Muscle layer of colon (tissue), 2 donors: ENCODE results near the gene UPK3B.
"Not testable (repeated sequence)": the region's sequence is repeated elsewhere in the genome, so short reads cannot be mapped to it uniquely, and the experiment has no call there.

Source experiments
- H3K27ac ChIP-seq: one replicate; pipeline ENCODE4 v1.7.0; 2013; ENCODE audit warnings: low read depth, mild to moderate bottlenecking, low read length, moderate library complexity
- H3K27me3 ChIP-seq, 2 donors: one replicate each; pipeline ENCODE4 v1.7.0; 2013; ENCODE audit warnings: low read length in 2 of 2, mild to moderate bottlenecking in 2 of 2; ENCODE audit not compliant: insufficient read depth in 2 of 2, control insufficient read depth in 1 of 2
- H3K36me3 ChIP-seq: one replicate; pipeline ENCODE4 v1.7.0; 2013; ENCODE audit warnings: mild to moderate bottlenecking, low read length; ENCODE audit not compliant: insufficient read depth
- H3K4me1 ChIP-seq: one replicate; pipeline ENCODE4 v1.7.0; 2013; ENCODE audit warnings: mild to moderate bottlenecking, low read length; ENCODE audit not compliant: insufficient read depth
- H3K4me3 ChIP-seq, 2 donors: one replicate each; pipeline ENCODE4 v1.7.0; 2013; ENCODE audit warnings: low read length in 2 of 2, low read depth in 1 of 2, mild to moderate bottlenecking in 1 of 2, moderate library complexity in 1 of 2
- H3K9ac ChIP-seq: one replicate; pipeline ENCODE4 v1.7.0; 2013; ENCODE audit warnings: low read length
- H3K9me3 ChIP-seq: one replicate; pipeline ENCODE4 v1.7.0; 2013; ENCODE audit warnings: mild to moderate bottlenecking, low read length
- donor health status: abdominal sarcoma.
- donor health status: Adenocarcinoma of cecum.

Gene UPK3B

GRCh38 chr7:76509931-76510877 lies at the start of gene UPK3B:
Gene UPK3B (plus strand): TSS chr7:76510552. CDS start chr7:76510653, 101 bp downstream.
- no peaks in the 10 kb centered on the region for H3K27me3 ChIP-seq
- H3K27ac ChIP-seq, result no peak within 1 kb of the TSS
- no peaks in the 10 kb centered on the region for H3K36me3 ChIP-seq
- no peak within 1 kb of the TSS for H3K4me3 ChIP-seq
- no peak within 1 kb of the TSS for H3K9ac ChIP-seq
- H3K4me1 ChIP-seq, result no peaks in the 10 kb centered on the region
- no peaks in the 10 kb centered on the region for H3K9me3 ChIP-seq

- H3K4me1 ChIP-seq, H3K27me3 ChIP-seq, H3K36me3 ChIP-seq, H3K27ac ChIP-seq, H3K4me3 ChIP-seq, H3K9ac ChIP-seq, H3K9me3 ChIP-seq: not testable (repeated sequence)
These were observed 49.6 kb upstream of the UPK3B start for GRCh38 chr7:76460767-76461166.

GRCh38 chr7:76461464-76462101 lies 48.8 kb upstream of the UPK3B start, which contains the start of gene DTX2:
Gene DTX2 (plus strand): TSS chr7:76461709. CDS start chr7:76480510, 18,801 bp downstream.
- H3K4me3 ChIP-seq, result peak within 1 kb of the TSS in 1 of 2 donors; percentile 32
- H3K9me3 ChIP-seq, H3K27ac ChIP-seq, H3K27me3 ChIP-seq, H3K4me1 ChIP-seq, H3K9ac ChIP-seq, H3K36me3 ChIP-seq: not testable (repeated sequence)

GRCh38 chr7:76462271-76462882 lies 48.0 kb upstream of the UPK3B start:
- not testable (repeated sequence) for H3K4me3 ChIP-seq, H3K4me1 ChIP-seq, H3K36me3 ChIP-seq, H3K27me3 ChIP-seq, H3K27ac ChIP-seq, H3K9me3 ChIP-seq, H3K9ac ChIP-seq

- not testable (repeated sequence) for H3K4me1 ChIP-seq, H3K27ac ChIP-seq, H3K9me3 ChIP-seq, H3K9ac ChIP-seq, H3K36me3 ChIP-seq, H3K27me3 ChIP-seq, H3K4me3 ChIP-seq
These were observed 45.4 kb upstream of the UPK3B start for GRCh38 chr7:76464959-76465358.

- H3K27me3 ChIP-seq, H3K9ac ChIP-seq, H3K36me3 ChIP-seq, H3K9me3 ChIP-seq, H3K27ac ChIP-seq, H3K4me1 ChIP-seq, H3K4me3 ChIP-seq: not testable (repeated sequence)
These were observed 44.4 kb upstream of the UPK3B start for GRCh38 chr7:76465950-76466349.

GRCh38 chr7:76467743-76468404 lies 42.5 kb upstream of the UPK3B start:
- not testable (repeated sequence) for H3K4me1 ChIP-seq, H3K9me3 ChIP-seq, H3K27me3 ChIP-seq, H3K4me3 ChIP-seq, H3K27ac ChIP-seq, H3K36me3 ChIP-seq, H3K9ac ChIP-seq

- not testable (repeated sequence) for H3K9ac ChIP-seq, H3K4me3 ChIP-seq, H3K4me1 ChIP-seq, H3K27me3 ChIP-seq, H3K36me3 ChIP-seq, H3K9me3 ChIP-seq, H3K27ac ChIP-seq
These were observed 38.7 kb upstream of the UPK3B start for GRCh38 chr7:76471556-76472221.

- not testable (repeated sequence) for H3K36me3 ChIP-seq, H3K4me1 ChIP-seq, H3K27ac ChIP-seq, H3K9me3 ChIP-seq, H3K4me3 ChIP-seq, H3K27me3 ChIP-seq, H3K9ac ChIP-seq
These were observed 37.3 kb upstream of the UPK3B start for GRCh38 chr7:76473097-76473496.

GRCh38 chr7:76476280-76476679 lies 34.1 kb upstream of the UPK3B start:
- H3K27me3 ChIP-seq, H3K4me1 ChIP-seq, H3K4me3 ChIP-seq, H3K36me3 ChIP-seq, H3K9ac ChIP-seq, H3K27ac ChIP-seq, H3K9me3 ChIP-seq: not testable (repeated sequence)
